Lower leg skin (tissue), 4 donors: ENCODE results near the gene PIK3IP1. TPM values are rescaled to one million over a fixed set of nuclear protein-coding genes. Genes with fewer than 3 reads are reported as not detected.
"Not testable (repeated sequence)": the region's sequence is repeated elsewhere in the genome, so short reads cannot be mapped to it uniquely, and the experiment has no call there.

Source experiments
- DNase-seq, 2 donors: peaks; one replicate each; pipeline ENCODE4 v3.0.0-alpha.2; 2019; ENCODE audit warnings: low spot score in 2 of 2
- H3K4me3 ChIP-seq: fragments of 200-600 bp; sonication (generic); 2 replicates; pipeline ENCODE4 v1.5.1; 2017; ENCODE audit warnings: mild to moderate bottlenecking, low read depth; ENCODE audit not compliant: poor library complexity, severe bottlenecking
- CTCF ChIP-seq, 3 donors: fragments of 450-650 bp; IDR thresholded peaks; one replicate each; pipeline ENCODE4 v1.5.1; 2016; ENCODE audit warnings: antibody characterized with exemption in 3 of 3, mild to moderate bottlenecking in 3 of 3, moderate library complexity in 2 of 3
- POLR2A ChIP-seq, 2 donors: fragments of 450-650 bp; IDR thresholded peaks; one replicate each; pipeline ENCODE4 v1.6.1; 2016 to 2017; ENCODE audit warnings: antibody characterized with exemption in 2 of 2, mild to moderate bottlenecking in 1 of 2, moderate library complexity in 1 of 2
- WGBS, 2 donors: methylation state at CpG; one replicate each; pipeline ENCODE4 v1.1.5; 2018; 5-methylcytosine and 5-hydroxymethylcytosine counted together
- intact Hi-C: fragments of 100-400 bp; cut with DNase I; formaldehyde crosslinking; loops from one replicate; pipeline ENCODE4 v1.15.0; 2023; ENCODE audit warnings: low total_unique reads
- total RNA-seq, 4 donors: library from RNA; depleted of rRNA; stranded (reverse); fragments of >200 nt; gene quantifications; one replicate each; pipeline ENCODE4 v1.1.0, GENCODE V29; 2016

PIK3IP1 gene
- total RNA-seq, 4 donors from 2014 or later, result 84.8 to 162 (median 120) TPM

- intact Hi-C loops, result no loop called here
- whole genome bisulfite sequencing, 2 donors, result 69 to 80% methylated on average over 4 to 5 of the region's 5 CpGs
- no peak overlapping the region for H3K4me3 ChIP-seq
- TF ChIP-seq POLR2A (IDR thresholded peaks at IDR 0.05), result no peak
- no peak for TF ChIP-seq CTCF (IDR thresholded peaks at IDR 0.05)
- DNase-seq, result no peak
Observed at GRCh38 chr22:31243339-31244045, 48.8 kb downstream of the PIK3IP1 start.

GRCh38 chr22:31241936-31242335 lies 50.4 kb downstream of the PIK3IP1 start:
- intact Hi-C loops, result no loop called here
- no peak for DNase-seq
- H3K4me3 ChIP-seq, result no peak overlapping the region
- TF ChIP-seq CTCF (IDR thresholded peaks at IDR 0.05) (no peak), POLR2A (IDR thresholded peaks at IDR 0.05) (no peak)

GRCh38 chr22:31241200-31241599 lies 51.1 kb downstream of the PIK3IP1 start:
- intact Hi-C loops, result no loop called here
- no peak for DNase-seq

GRCh38 chr22:31239771-31240370 lies 52.4 kb downstream of the PIK3IP1 start:
- H3K4me3 ChIP-seq, result no peak overlapping the region
- 84 to 87% methylated on average over 6 of the region's 6 CpGs for WGBS, 2 donors
- TF ChIP-seq POLR2A (IDR thresholded peaks at IDR 0.05) (no peak), CTCF (IDR thresholded peaks at IDR 0.05) (no peak)
- intact Hi-C loops, result loop anchor here (10.0 kb wide), 1 partner anchor 135 kb away; the partner anchor contains the start of gene SELENOM
- no peak for DNase-seq

More at GRCh38 chr22:31241200-31241599, 51.1 kb downstream of the PIK3IP1 start:
- no peak for TF ChIP-seq CTCF (IDR thresholded peaks at IDR 0.05)
- no peak for TF ChIP-seq POLR2A (IDR thresholded peaks at IDR 0.05)
- no peak overlapping the region for H3K4me3 ChIP-seq
- 39 to 65% methylated on average over 1 of the region's 1 CpG for WGBS, 2 donors

- WGBS, 2 donors, result 95 to 100% methylated on average over 1 of the region's 1 CpG
- no peak for DNase-seq
- no peak overlapping the region for H3K4me3 ChIP-seq
- TF ChIP-seq CTCF (IDR thresholded peaks at IDR 0.05) (no peak), POLR2A (IDR thresholded peaks at IDR 0.05) (no peak)
- intact Hi-C loops, result loop anchor here (10.0 kb wide), 1 partner anchor 133 kb away; the partner anchor contains the start of gene SELENOM
Observed at GRCh38 chr22:31238057-31238456, 54.2 kb downstream of the PIK3IP1 start.

- not testable (repeated sequence) for DNase-seq, H3K4me3 ChIP-seq
- 92 to 100% methylated on average over 4 of the region's 4 CpGs for WGBS, 2 donors
- intact Hi-C loops, result loop anchor here (10.0 kb wide), 1 partner anchor 131 kb away; the partner anchor contains the start of gene SELENOM
Observed at GRCh38 chr22:31236044-31236443, 56.2 kb downstream of the PIK3IP1 start.
